GM20000 (cell line): ENCODE results near the gene ANKRD24.
A peak's percentile ranks its signal among the peaks of the same experiment; 100 is the strongest.

ENCODE experiments used
- DNase-seq: peaks from one replicate; pipeline ENCODE4 v3.0.0; 2012; ENCODE audit warnings: low spot score
- TF ChIP-seq, protein P1 (sequence below): IDR thresholded peaks from 2 replicates; pipeline ENCODE4 v1.5.1; 2012; ENCODE audit warnings: mild to moderate bottlenecking, control low read depth; ENCODE audit errors: extremely low read depth, missing control alignments

Gene ANKRD24

DNA sequence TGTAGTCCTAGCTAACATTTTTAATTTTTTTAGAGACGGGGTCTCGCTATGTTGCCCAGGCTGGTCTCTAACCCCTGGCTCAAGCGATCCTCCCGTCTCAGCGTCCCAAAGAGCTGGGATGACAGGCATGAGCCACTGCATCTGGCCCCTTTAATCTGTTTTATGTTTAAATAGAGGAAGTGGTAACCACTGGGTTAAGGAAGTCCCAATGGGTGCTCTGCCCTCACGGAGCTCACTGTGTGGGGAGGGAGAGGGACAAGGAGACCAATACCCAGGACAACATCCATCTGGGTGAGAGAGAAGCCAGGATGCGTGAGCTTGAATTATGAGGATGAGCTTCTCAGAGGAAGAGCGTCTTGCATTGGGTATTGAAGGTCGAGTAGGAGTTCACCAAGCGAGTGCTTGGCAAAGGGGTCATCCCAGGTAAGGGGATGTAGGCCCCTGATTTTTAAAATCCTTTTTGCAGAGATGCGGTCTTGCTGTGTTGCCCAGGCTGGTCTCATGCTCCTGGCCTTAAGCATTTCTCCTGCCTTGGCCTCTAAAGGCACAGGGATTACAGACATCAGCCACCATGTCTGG, 78.2 kb downstream of the ANKRD24 start:
- peak; percentile 2 for DNase-seq
- TF ChIP-seq, protein P1, sequence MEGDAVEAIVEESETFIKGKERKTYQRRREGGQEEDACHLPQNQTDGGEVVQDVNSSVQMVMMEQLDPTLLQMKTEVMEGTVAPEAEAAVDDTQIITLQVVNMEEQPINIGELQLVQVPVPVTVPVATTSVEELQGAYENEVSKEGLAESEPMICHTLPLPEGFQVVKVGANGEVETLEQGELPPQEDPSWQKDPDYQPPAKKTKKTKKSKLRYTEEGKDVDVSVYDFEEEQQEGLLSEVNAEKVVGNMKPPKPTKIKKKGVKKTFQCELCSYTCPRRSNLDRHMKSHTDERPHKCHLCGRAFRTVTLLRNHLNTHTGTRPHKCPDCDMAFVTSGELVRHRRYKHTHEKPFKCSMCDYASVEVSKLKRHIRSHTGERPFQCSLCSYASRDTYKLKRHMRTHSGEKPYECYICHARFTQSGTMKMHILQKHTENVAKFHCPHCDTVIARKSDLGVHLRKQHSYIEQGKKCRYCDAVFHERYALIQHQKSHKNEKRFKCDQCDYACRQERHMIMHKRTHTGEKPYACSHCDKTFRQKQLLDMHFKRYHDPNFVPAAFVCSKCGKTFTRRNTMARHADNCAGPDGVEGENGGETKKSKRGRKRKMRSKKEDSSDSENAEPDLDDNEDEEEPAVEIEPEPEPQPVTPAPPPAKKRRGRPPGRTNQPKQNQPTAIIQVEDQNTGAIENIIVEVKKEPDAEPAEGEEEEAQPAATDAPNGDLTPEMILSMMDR = no peak

DNA sequence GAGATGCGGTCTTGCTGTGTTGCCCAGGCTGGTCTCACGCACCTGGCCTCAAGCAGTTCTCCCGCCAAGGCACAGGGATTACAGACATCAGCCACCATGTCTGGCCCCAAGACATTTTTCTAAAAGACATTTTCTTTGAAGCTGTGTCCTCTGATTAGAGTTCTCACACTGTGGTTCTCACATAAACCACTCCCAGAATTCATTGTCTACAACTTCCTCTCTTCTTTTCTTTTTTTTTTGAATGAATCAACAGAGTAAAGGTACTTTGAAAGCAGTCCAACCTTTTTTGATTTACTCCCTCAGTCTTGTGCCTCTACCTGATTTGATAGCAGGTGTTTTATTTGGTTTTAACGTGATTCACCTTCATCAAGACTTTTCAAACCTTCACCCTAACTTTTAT, 82.3 kb downstream of the ANKRD24 start:
- DNase-seq = no peak
- TF ChIP-seq, protein P1 = no peak

DNA sequence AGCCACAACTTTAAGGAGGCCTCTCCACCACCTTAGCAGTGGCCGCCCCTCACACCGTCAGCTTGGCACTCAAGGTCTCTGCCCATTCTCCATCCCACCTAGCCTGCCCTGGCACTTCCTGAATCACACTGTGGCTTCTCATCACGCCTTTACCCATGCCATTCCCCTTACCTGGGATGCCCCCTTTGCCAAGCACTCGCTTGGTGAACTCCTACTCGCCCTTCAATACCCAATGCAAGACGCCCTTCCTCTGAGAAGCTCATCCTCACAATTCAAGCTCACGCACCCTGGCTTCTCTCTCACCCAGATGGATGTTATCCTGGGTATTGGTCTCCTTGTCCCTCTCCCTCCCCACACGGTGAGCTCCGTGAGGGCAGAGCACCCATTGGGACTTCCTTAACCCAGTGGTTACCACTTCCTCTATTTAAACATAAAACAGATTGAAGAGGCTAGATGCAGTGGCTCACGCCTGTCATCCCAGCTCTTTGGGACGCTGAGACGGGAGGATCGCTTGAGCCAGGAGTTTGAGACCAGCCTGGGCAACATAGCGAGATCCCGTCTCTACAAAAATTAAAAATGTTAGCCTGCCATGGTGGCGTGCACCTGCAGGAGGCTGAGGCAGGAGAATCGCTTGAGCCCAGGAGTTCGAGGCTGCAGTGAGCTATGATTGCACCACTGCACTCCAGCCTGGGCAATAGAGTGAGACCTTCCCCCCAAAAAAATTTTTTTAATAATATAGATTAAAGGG, 83.9 kb downstream of the ANKRD24 start:
- no peak for DNase-seq
- TF ChIP-seq, protein P1 = no peak

DNA sequence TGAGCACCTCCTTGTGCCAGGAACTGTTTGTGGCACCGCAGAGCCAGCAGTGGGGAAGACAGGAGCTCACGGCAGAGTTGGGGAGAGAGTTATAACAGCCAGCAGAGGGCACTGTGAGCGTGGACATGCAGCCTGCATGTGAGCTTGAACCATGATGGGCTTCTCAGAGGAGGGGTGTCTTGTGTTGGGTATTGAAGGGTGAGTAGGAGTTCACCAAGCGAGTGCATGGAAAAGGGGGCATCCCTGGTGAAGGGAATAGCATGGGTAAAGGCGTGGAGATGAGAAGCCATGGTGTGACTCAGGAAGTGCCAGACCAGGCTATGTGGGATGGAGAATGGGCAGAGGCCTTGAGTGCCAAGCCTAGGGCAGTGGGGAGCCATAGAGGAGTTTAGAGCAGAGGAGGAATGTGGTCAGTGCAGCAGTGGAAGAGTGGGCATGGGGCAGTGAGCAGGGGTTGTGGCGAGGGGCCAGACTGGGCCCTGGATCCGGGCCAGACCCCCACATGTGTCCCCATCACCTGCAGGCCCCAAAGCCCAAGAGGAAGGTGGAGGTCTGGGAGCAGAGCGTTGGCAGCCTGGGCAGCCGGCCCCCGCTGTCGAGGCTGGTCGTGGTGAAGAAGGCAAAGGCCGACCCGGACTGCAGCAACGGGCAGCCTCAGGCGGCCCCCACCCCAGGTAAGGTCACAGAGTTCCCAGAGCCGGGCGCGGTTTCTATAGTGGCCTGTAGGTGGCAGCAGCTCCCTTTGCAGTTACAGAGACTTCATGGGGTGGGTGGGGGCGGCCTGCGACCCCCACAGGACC, 84.8 kb downstream of the ANKRD24 start:
- peak; percentile 78 for DNase-seq
- TF ChIP-seq, protein P1 = peak; percentile 55

DNA sequence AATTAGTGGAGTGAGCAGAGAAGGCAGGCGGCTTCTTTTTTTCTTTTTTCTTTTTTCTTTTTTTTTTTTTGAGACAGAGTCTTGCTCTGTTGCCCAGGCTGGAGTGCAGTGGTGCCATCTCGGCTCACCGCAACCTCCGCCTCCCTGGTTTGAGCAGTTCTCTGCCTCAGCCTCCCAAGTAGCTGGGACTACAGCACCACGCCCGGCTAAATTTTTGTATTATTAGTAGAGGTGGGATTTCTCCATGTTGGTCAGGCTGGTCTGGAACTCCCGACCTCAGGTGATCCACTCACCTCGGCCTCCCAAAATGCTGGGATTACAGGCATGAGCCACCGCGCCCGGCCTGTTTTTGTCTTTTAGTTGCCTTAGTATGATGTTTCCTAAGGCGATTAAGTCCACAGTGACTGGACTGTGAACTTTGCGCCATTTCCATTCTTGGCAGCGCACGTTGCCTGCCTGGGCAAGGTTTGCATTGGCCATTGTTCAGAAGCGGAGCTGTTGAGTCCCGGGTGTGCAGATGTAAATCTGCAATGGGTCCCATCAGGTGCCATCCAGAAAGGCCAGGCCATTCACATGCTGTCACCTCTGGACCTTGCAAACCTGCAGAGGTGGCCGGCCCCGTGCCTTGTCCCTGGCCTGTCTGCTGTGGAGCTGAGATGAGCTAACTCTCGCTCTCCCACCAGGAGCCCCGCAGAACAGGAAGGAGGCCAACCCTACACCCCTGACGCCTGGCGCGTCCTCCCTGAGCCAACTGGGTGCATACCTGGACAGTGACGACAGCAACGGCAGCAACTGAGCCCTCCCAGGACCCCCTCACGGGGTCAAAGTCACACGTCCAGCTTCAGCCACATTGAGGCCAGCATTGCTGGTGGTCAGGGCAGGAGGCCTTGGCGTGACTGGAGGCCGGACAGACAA, 85.7 kb downstream of the ANKRD24 start:
- TF ChIP-seq, protein P1 = no peak
- no peak for DNase-seq

DNA sequence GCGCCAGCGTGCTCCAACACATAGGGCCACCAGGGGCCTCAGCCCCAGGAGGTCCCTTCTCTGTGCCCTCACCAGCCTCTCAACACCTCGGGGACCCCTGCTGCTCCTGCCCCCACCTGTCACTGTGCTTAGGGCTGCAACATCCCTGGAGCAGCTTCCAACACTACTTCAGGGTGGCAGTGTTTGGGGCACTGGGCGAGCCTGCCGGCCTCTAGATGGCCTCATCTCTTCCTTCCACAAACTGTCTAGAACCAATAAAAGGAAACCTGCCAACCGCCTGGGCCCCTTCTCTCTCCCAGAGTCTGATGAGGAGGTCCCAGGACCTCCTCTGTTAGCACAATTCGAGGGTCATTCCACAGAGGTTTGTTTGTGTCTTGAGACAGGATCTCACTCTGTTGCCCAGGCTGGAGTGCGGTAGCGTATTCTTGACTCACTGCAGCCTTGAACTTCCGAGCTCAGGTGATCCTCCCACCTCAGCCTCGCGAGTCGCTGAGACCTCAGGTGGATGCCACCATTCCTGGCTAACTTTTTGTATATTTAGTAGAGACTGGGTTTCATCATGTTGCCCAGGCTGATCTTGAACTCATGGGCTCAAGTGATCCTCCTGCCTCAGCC, 86.4 kb downstream of the ANKRD24 start:
- DNase-seq = no peak
- TF ChIP-seq, protein P1 = no peak
